D721Med (cell line): ENCODE measurements around the gene TAOK1.

Experiments
- DNase-seq: peaks from one replicate; pipeline ENCODE4 v3.0.0; 2011; ENCODE audit warnings: low spot score; ENCODE audit not compliant: insufficient read length
- FAIRE-seq: peaks from 2 replicates; lab custom pipeline; 2011; peaks lifted over from hg19 to GRCh38; lab: Jason Lieb, UNC
- CTCF ChIP-seq: IDR thresholded peaks from 2 replicates; pipeline ENCODE4 v1.5.1; 2012; ENCODE audit warnings: mild to moderate bottlenecking, control low read depth; ENCODE audit not compliant: insufficient read depth; ENCODE audit errors: missing control alignments

TAOK1 gene

GRCh38 chr17:29569245-29569950 is 179.2 kb downstream of the TAOK1 start:
- FAIRE-seq, result no peak
- no peak for TF ChIP-seq CTCF
- DNase-seq, result no peak

- TF ChIP-seq CTCF, result no peak
- no peak for FAIRE-seq
- no peak for DNase-seq
Observed at GRCh38 chr17:29570521-29570920, 180.4 kb downstream of the TAOK1 start.

DNA sequence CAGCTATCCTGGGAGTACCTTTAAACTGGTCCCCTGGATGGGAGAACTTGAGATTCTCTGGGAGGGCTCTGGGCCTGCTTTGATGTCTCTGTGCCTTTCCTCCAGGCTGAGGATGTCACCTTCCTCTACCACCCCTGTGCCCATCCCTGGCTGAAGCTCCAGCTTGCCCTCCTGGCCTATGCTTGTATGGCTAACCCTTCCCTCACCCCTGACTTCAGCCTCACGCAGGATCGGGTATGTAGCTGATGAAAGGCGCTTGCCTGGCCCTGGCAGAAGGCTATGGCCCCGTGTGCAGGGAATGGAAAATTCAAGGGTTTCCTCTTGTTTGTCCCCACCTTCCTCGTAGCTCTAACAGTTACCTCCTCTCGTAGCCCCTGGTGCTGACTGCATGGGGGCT is 181.3 kb downstream of the TAOK1 start:
- DNase-seq (no peak), FAIRE-seq (no peak)
- TF ChIP-seq CTCF, result no peak

GRCh38 chr17:29571883-29572681 is 181.9 kb downstream of the TAOK1 start:
- no peak for FAIRE-seq
- no peak for DNase-seq
- TF ChIP-seq CTCF, result no peak

- peak; percentile 14 for TF ChIP-seq CTCF
- FAIRE-seq (no peak), DNase-seq (peak; percentile 65)
Observed at GRCh38 chr17:29572691-29573557, 182.8 kb downstream of the TAOK1 start.

DNA sequence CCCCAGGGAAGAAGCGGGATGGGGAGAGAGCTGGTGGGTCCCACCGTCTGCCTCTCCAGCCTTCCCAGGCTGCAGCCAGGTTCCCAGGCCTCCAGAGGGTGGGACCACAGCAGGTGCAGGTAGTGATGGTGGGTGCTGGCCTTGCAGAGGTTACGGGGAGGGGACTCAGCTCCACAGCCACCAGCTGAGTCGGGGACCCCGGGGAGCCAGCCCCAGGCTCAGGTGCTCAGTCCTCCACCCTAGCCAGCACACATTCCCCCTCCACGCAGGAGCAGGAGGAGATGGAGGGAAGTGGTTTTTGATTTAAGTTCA is 183.4 kb downstream of the TAOK1 start:
- DNase-seq (no peak), FAIRE-seq (no peak)
- TF ChIP-seq CTCF, result no peak
